GM23338 (cell line): ENCODE results near the gene FAM83C. TPM values are rescaled to one million over a fixed set of nuclear protein-coding genes. Genes with fewer than 3 reads are reported as not detected.

Experiments
- ATAC-seq: fragments of 200-7000 bp; cut with Tn5 transposase; 3 replicates; pipeline ENCODE4 v1.9.1; 2020
- DNase-seq: peaks from one replicate; pipeline ENCODE4 v3.0.0-alpha.2; 2015; ENCODE audit warnings: low spot score
- H2AFZ ChIP-seq: fragments of 200-600 bp; sonication (generic); 2 replicates; pipeline ENCODE4 v1.8.0; 2016; ENCODE audit warnings: antibody characterized with exemption, mild to moderate bottlenecking, moderate library complexity
- H3F3A ChIP-seq: fragments of 200-600 bp; sonication (generic); replicated peaks from 2 replicates; pipeline ENCODE4 v1.8.0; 2017; ENCODE audit warnings: antibody characterized with exemption, mixed run types, low read depth
- H3K27ac ChIP-seq: fragments of 200-600 bp; sonication (generic); 2 replicates; pipeline ENCODE4 v1.6.1; 2016; ENCODE audit warnings: low read depth
- H3K27me3 ChIP-seq: fragments of 200-600 bp; sonication (generic); 2 replicates; pipeline ENCODE4 v1.8.0; 2016; ENCODE audit warnings: mild to moderate bottlenecking, mixed run types, moderate library complexity; ENCODE audit not compliant: insufficient read depth
- H3K36me3 ChIP-seq: fragments of 200-600 bp; sonication (generic); 2 replicates; pipeline ENCODE4 v1.8.0; 2016; ENCODE audit warnings: mild to moderate bottlenecking; ENCODE audit not compliant: insufficient read depth
- H3K4me1 ChIP-seq: fragments of 200-600 bp; sonication (generic); 2 replicates; pipeline ENCODE4 v1.8.0; 2016; ENCODE audit warnings: mild to moderate bottlenecking, moderate library complexity; ENCODE audit not compliant: insufficient read depth
- H3K4me2 ChIP-seq: fragments of 200-600 bp; sonication (generic); 2 replicates; pipeline ENCODE4 v1.7.1; 2017; ENCODE audit warnings: mixed run types
- H3K4me3 ChIP-seq: fragments of 200-600 bp; sonication (generic); 2 replicates; pipeline ENCODE4 v1.6.1; 2016; ENCODE audit warnings: mixed run types
- H3K79me2 ChIP-seq: fragments of 200-600 bp; sonication (generic); replicated peaks from 2 replicates; pipeline ENCODE4 v1.8.0; 2017; ENCODE audit warnings: mild to moderate bottlenecking; ENCODE audit not compliant: insufficient read depth
- H3K9me2 ChIP-seq: fragments of 200-600 bp; sonication (generic); 2 replicates; pipeline ENCODE4 v1.8.0; 2017; ENCODE audit not compliant: insufficient read depth
- H4K20me1 ChIP-seq: fragments of 200-600 bp; sonication (generic); replicated peaks from 2 replicates; pipeline ENCODE4 v1.8.0; 2017; ENCODE audit warnings: mild to moderate bottlenecking; ENCODE audit not compliant: insufficient read depth
- H3K27ac Mint-ChIP-seq: 2 replicates; pipeline ENCODE4 v1.8.0; 2020; ENCODE audit warnings: inconsistent platforms, mild to moderate bottlenecking, moderate library complexity, mixed read lengths
- H3K27me3 Mint-ChIP-seq: 3 replicates; pipeline ENCODE4 v1.8.0; 2022; ENCODE audit warnings: low read depth, mild to moderate bottlenecking, moderate library complexity, mixed read lengths, inconsistent platforms; ENCODE audit not compliant: insufficient read depth, poor library complexity
- H3K36me3 Mint-ChIP-seq: 3 replicates; pipeline ENCODE4 v1.8.0; 2021; ENCODE audit warnings: low read depth, mild to moderate bottlenecking, inconsistent platforms, moderate library complexity, mixed read lengths
- H3K4me1 Mint-ChIP-seq: 3 replicates; pipeline ENCODE4 v1.8.0; 2020; ENCODE audit warnings: mild to moderate bottlenecking, inconsistent platforms, mixed read lengths
- H3K4me3 Mint-ChIP-seq: 3 replicates; pipeline ENCODE4 v1.8.0; 2021; ENCODE audit warnings: moderate library complexity, mild to moderate bottlenecking, inconsistent platforms, mixed read lengths
- H3K9me3 Mint-ChIP-seq: 3 replicates; pipeline ENCODE4 v1.8.0; 2020; ENCODE audit warnings: moderate library complexity, mild to moderate bottlenecking, inconsistent platforms, mixed read lengths
- CREB1 ChIP-seq: fragments of 250-450 bp; sonication (Bioruptor Pico); IDR thresholded peaks from 2 replicates; pipeline ENCODE4 v1.5.0; 2020; ENCODE audit warnings: low read depth, mild to moderate bottlenecking, moderate library complexity
- EZH2 ChIP-seq: fragments of 200-600 bp; sonication (generic); IDR thresholded peaks from one replicate; pipeline ENCODE4 v1.8.0; 2017; ENCODE audit warnings: antibody characterized with exemption, mild to moderate bottlenecking, low read depth; ENCODE audit not compliant: unreplicated experiment
- EZH2phosphoT487 ChIP-seq: fragments of 200-600 bp; sonication (generic); IDR thresholded peaks from one replicate; pipeline ENCODE4 v1.8.1; 2018; ENCODE audit warnings: antibody characterized with exemption; ENCODE audit not compliant: unreplicated experiment
- JUNB ChIP-seq: IDR thresholded peaks from one replicate; pipeline ENCODE4 v1.6.1; 2016; ENCODE audit warnings: antibody characterized with exemption; ENCODE audit not compliant: unreplicated experiment
- NANOG ChIP-seq: IDR thresholded peaks from 2 replicates; pipeline ENCODE4 v1.6.1; 2016; ENCODE audit warnings: antibody characterized with exemption, borderline replicate concordance
- POLR2AphosphoS5 ChIP-seq: IDR thresholded peaks from 2 replicates; pipeline ENCODE4 v1.6.1; 2016; ENCODE audit warnings: antibody characterized with exemption, low read depth
- STAT1 ChIP-seq: IDR thresholded peaks from one replicate; pipeline ENCODE4 v1.6.1; 2016; ENCODE audit warnings: antibody characterized with exemption; ENCODE audit not compliant: unreplicated experiment
- ZNF114 ChIP-seq: fragments of 250-450 bp; sonication (Bioruptor Pico); IDR thresholded peaks from 2 replicates; pipeline ENCODE4 v1.5.0; 2020; ENCODE audit warnings: mild to moderate bottlenecking, moderate library complexity
- ZNF331 ChIP-seq: fragments of 250-450 bp; sonication (Bioruptor Pico); IDR thresholded peaks from 2 replicates; pipeline ENCODE4 v1.5.0; 2020; ENCODE audit warnings: low read depth, mild to moderate bottlenecking, moderate library complexity
- polyA plus RNA-seq: library from polyadenylated mRNA; unstranded; fragments of >200 nt; fragmentation: Nextera tagmentation; extraction: Ambion mirVana; gene quantifications from 2 replicates; pipeline ENCODE4 v1.2.1, GENCODE V29; 2016
- total RNA-seq: library from RNA; depleted of rRNA; stranded (reverse); fragments of >200 nt; shearing (Covaris generic); gene quantifications from 2 replicates; pipeline ENCODE4 v1.2.3, GENCODE V29; 2014
- TF ChIP-seq, protein P1 (sequence below): IDR thresholded peaks from 2 replicates; pipeline ENCODE4 v1.6.1; 2016; ENCODE audit warnings: antibody characterized with exemption
- TF ChIP-seq, protein P2 (sequence below): IDR thresholded peaks from one replicate; pipeline ENCODE4 v1.6.1; 2018; ENCODE audit warnings: antibody characterized with exemption; ENCODE audit not compliant: unreplicated experiment
- TF ChIP-seq, protein P3 (sequence below): fragments of 250-450 bp; sonication (Bioruptor Pico); IDR thresholded peaks from 2 replicates; pipeline ENCODE4 v1.5.0; 2020; ENCODE audit warnings: mild to moderate bottlenecking, moderate library complexity
- TF ChIP-seq, protein P4 (sequence below), 2 experiments: fragments of 200-600 bp in 1 of 2; sonication (generic) in 1 of 2; conservative IDR thresholded peaks; 2 replicates each; pipeline versions ENCODE4 v1.5.1 to v1.6.1; 2016 to 2017; ENCODE audit warnings: antibody characterized with exemption in 2 of 2, low read depth in 2 of 2, mild to moderate bottlenecking in 2 of 2, moderate library complexity in 1 of 2

Gene FAM83C
- total and polyA plus RNA-seq, 2 experiments from 2014 or later = 0.10 TPM; not detected in 1

DNA sequence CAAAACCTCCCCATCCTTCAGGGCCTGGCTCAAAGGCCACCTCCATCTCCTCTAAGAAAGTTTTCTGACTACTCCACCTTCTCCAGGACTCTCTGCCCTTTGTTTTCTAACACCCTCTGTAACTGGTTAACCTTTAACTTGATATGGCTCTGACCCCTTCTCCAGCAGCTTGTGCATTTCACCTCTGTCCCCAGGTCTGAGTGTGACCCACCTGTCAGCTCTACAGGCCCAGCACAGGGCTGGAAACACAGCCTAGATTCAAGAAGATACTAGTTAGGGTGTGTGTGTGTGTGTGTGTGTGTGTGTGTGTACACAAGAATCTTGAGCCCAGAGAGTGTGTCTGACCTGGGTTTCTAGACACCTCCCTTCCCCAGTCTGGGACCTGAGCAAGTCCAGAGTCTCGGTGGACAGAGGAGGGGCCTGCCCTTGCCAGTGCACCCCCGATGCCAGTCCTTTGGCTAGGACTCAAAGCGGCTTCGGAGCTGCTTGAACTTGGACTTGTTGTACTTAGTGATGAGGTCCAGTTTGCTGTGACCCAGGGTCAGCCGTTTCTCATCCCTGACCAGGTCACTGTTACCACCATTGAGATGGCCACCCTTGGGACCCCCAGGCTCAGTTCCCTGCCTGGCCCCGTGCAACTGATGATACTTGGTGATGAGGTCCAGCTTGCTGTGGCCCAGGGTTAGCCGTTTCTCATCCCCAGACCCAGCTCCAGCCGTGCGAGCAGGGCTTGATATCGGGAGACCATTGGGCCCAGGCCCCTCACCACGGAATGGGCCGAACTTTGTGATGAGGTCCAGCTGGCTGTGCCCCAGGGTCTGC, 5.9 kb downstream of the FAM83C start:
- Histone ChIP-seq H2AFZ (no peak overlapping the region), H3K36me3 (peaks cover 14% of the 10 kb centered on the region), H3K27me3 (no peaks in the 10 kb centered on the region), H3K27ac (no peak overlapping the region), H3K4me1 (peaks cover 6% of the 10 kb centered on the region; the same call in 1 of the 2 replicates), H3K4me3 (no peak overlapping the region), H3K4me2 (no peak overlapping the region), H4K20me1 (peaks cover 16% of the 10 kb centered on the region; the same call in 1 of the 2 replicates), H3K79me2 (peaks cover 30% of the 10 kb centered on the region), H3F3A (peaks cover 13% of the 10 kb centered on the region; the same call in 1 of the 2 replicates), H3K9me2 (no peaks in the 10 kb centered on the region)
- no peak for ATAC-seq
- TF ChIP-seq JUNB (no peak), EZH2phosphoT487 (no peak), NANOG (no peak), CREB1 (CRISPR knock-in tag) (no peak), ZNF114 (no peak), EZH2 (no peak), STAT1 (no peak), ZNF331 (CRISPR knock-in tag) (no peak), POLR2AphosphoS5 (no peak)
- TF ChIP-seq, protein P1, sequence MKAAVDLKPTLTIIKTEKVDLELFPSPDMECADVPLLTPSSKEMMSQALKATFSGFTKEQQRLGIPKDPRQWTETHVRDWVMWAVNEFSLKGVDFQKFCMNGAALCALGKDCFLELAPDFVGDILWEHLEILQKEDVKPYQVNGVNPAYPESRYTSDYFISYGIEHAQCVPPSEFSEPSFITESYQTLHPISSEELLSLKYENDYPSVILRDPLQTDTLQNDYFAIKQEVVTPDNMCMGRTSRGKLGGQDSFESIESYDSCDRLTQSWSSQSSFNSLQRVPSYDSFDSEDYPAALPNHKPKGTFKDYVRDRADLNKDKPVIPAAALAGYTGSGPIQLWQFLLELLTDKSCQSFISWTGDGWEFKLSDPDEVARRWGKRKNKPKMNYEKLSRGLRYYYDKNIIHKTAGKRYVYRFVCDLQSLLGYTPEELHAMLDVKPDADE = no peak
- TF ChIP-seq, protein P2, sequence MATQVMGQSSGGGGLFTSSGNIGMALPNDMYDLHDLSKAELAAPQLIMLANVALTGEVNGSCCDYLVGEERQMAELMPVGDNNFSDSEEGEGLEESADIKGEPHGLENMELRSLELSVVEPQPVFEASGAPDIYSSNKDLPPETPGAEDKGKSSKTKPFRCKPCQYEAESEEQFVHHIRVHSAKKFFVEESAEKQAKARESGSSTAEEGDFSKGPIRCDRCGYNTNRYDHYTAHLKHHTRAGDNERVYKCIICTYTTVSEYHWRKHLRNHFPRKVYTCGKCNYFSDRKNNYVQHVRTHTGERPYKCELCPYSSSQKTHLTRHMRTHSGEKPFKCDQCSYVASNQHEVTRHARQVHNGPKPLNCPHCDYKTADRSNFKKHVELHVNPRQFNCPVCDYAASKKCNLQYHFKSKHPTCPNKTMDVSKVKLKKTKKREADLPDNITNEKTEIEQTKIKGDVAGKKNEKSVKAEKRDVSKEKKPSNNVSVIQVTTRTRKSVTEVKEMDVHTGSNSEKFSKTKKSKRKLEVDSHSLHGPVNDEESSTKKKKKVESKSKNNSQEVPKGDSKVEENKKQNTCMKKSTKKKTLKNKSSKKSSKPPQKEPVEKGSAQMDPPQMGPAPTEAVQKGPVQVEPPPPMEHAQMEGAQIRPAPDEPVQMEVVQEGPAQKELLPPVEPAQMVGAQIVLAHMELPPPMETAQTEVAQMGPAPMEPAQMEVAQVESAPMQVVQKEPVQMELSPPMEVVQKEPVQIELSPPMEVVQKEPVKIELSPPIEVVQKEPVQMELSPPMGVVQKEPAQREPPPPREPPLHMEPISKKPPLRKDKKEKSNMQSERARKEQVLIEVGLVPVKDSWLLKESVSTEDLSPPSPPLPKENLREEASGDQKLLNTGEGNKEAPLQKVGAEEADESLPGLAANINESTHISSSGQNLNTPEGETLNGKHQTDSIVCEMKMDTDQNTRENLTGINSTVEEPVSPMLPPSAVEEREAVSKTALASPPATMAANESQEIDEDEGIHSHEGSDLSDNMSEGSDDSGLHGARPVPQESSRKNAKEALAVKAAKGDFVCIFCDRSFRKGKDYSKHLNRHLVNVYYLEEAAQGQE = no peak
- TF ChIP-seq, protein P3, sequence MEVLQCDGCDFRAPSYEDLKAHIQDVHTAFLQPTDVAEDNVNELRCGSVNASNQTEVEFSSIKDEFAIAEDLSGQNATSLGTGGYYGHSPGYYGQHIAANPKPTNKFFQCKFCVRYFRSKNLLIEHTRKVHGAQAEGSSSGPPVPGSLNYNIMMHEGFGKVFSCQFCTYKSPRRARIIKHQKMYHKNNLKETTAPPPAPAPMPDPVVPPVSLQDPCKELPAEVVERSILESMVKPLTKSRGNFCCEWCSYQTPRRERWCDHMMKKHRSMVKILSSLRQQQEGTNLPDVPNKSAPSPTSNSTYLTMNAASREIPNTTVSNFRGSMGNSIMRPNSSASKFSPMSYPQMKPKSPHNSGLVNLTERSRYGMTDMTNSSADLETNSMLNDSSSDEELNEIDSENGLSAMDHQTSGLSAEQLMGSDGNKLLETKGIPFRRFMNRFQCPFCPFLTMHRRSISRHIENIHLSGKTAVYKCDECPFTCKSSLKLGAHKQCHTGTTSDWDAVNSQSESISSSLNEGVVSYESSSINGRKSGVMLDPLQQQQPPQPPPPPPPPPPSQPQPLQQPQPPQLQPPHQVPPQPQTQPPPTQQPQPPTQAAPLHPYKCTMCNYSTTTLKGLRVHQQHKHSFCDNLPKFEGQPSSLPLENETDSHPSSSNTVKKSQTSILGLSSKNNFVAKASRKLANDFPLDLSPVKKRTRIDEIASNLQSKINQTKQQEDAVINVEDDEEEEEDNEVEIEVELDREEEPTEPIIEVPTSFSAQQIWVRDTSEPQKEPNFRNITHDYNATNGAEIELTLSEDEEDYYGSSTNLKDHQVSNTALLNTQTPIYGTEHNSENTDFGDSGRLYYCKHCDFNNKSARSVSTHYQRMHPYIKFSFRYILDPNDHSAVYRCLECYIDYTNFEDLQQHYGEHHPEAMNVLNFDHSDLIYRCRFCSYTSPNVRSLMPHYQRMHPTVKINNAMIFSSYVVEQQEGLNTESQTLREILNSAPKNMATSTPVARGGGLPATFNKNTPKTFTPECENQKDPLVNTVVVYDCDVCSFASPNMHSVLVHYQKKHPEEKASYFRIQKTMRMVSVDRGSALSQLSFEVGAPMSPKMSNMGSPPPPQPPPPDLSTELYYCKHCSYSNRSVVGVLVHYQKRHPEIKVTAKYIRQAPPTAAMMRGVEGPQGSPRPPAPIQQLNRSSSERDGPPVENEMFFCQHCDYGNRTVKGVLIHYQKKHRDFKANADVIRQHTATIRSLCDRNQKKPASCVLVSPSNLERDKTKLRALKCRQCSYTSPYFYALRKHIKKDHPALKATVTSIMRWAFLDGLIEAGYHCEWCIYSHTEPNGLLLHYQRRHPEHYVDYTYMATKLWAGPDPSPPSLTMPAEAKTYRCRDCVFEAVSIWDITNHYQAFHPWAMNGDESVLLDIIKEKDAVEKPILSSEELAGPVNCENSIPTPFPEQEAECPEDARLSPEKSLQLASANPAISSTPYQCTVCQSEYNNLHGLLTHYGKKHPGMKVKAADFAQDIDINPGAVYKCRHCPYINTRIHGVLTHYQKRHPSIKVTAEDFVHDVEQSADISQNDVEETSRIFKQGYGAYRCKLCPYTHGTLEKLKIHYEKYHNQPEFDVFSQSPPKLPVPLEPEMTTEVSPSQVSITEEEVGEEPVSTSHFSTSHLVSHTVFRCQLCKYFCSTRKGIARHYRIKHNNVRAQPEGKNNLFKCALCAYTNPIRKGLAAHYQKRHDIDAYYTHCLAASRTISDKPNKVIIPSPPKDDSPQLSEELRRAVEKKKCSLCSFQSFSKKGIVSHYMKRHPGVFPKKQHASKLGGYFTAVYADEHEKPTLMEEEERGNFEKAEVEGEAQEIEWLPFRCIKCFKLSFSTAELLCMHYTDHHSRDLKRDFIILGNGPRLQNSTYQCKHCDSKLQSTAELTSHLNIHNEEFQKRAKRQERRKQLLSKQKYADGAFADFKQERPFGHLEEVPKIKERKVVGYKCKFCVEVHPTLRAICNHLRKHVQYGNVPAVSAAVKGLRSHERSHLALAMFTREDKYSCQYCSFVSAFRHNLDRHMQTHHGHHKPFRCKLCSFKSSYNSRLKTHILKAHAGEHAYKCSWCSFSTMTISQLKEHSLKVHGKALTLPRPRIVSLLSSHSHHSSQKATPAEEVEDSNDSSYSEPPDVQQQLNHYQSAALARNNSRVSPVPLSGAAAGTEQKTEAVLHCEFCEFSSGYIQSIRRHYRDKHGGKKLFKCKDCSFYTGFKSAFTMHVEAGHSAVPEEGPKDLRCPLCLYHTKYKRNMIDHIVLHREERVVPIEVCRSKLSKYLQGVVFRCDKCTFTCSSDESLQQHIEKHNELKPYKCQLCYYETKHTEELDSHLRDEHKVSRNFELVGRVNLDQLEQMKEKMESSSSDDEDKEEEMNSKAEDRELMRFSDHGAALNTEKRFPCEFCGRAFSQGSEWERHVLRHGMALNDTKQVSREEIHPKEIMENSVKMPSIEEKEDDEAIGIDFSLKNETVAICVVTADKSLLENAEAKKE (CRISPR knock-in tag) = no peak
- TF ChIP-seq, protein P4, sequence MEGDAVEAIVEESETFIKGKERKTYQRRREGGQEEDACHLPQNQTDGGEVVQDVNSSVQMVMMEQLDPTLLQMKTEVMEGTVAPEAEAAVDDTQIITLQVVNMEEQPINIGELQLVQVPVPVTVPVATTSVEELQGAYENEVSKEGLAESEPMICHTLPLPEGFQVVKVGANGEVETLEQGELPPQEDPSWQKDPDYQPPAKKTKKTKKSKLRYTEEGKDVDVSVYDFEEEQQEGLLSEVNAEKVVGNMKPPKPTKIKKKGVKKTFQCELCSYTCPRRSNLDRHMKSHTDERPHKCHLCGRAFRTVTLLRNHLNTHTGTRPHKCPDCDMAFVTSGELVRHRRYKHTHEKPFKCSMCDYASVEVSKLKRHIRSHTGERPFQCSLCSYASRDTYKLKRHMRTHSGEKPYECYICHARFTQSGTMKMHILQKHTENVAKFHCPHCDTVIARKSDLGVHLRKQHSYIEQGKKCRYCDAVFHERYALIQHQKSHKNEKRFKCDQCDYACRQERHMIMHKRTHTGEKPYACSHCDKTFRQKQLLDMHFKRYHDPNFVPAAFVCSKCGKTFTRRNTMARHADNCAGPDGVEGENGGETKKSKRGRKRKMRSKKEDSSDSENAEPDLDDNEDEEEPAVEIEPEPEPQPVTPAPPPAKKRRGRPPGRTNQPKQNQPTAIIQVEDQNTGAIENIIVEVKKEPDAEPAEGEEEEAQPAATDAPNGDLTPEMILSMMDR (conservative IDR thresholded peaks at IDR 0.05; ENCODE audit: low read depth in 2 of 2) = no peak
- H3K27ac Mint-ChIP-seq = no peak overlapping the region
- peaks cover 20% of the 10 kb centered on the region for H3K27me3 Mint-ChIP-seq
- H3K4me1 Mint-ChIP-seq = peaks cover 15% of the 10 kb centered on the region
- DNase-seq = no peak
- H3K9me3 Mint-ChIP-seq = no peaks in the 10 kb centered on the region; the same call in 2 of the 3 replicates
- peak overlapping the region; percentile 91 for H3K4me3 Mint-ChIP-seq
- H3K36me3 Mint-ChIP-seq = peaks cover 29% of the 10 kb centered on the region
